Nephron progenitor cell (in vitro differentiated cells): ENCODE results near the gene BANP.

ENCODE experiments used
- DNase-seq: peaks from one replicate; pipeline ENCODE4 v3.0.0; 2021
- H3K27ac Mint-ChIP-seq: 2 replicates; pipeline ENCODE4 v1.8.0; 2021; ENCODE audit warnings: mild to moderate bottlenecking, moderate library complexity, mixed read lengths
- H3K27me3 Mint-ChIP-seq: 2 replicates; pipeline ENCODE4 v1.8.0; 2021; ENCODE audit warnings: mild to moderate bottlenecking, low read depth, mixed read lengths; ENCODE audit not compliant: poor library complexity
- H3K36me3 Mint-ChIP-seq: 2 replicates; pipeline ENCODE4 v1.8.0; 2021; ENCODE audit warnings: low read depth, mixed read lengths
- H3K4me1 Mint-ChIP-seq: 2 replicates; pipeline ENCODE4 v1.8.0; 2021; ENCODE audit warnings: mixed read lengths
- H3K4me3 Mint-ChIP-seq: 2 replicates; pipeline ENCODE4 v1.8.0; 2021; ENCODE audit warnings: mild to moderate bottlenecking, moderate library complexity, mixed read lengths
- H3K9me3 Mint-ChIP-seq: 2 replicates; pipeline ENCODE4 v1.8.0; 2021; ENCODE audit warnings: mild to moderate bottlenecking, moderate library complexity, mixed read lengths
- CTCF ChIP-seq: fragments of 200-600 bp; sonication (generic); IDR thresholded peaks from 2 replicates; pipeline ENCODE4 v1.5.0; 2021; ENCODE audit warnings: antibody characterized with exemption

BANP gene

GRCh38 chr16:88012360-88012759 lies 61.1 kb downstream of the BANP start:
- H3K27ac Mint-ChIP-seq: no peak overlapping the region
- H3K9me3 Mint-ChIP-seq: no peaks in the 10 kb centered on the region
- no peak for TF ChIP-seq CTCF
- no peak for DNase-seq
- H3K4me3 Mint-ChIP-seq: no peak overlapping the region
- H3K27me3 Mint-ChIP-seq: no peaks in the 10 kb centered on the region
- peaks cover 43% of the 10 kb centered on the region for H3K36me3 Mint-ChIP-seq
- H3K4me1 Mint-ChIP-seq: peaks cover 52% of the 10 kb centered on the region

DNA sequence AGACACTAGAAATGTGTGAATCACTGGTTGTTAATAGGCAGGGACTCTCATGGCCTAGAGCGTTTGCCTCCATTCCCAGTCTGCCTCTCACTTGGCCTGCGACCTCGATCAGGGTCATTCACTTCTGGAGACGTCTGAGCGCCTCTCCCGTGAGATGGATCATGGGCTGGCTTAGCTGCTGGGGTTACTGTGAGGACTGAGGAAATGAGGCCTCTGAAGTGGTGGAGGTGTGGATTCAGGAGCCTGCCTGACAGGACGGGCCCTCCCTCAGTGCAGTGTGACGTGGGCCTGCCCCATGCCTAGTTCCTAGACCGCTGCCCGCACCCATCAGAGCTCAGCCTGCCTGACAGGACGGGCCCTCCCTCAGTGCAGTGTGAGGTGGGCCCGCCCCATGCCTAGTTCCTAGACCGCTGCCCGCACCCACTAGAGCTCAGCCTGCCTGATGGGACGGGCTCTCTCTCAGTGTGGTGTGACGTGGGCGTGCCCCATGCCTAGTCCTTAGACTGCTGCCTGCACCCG lies 61.9 kb downstream of the BANP start:
- no peak for TF ChIP-seq CTCF
- H3K36me3 Mint-ChIP-seq: peaks cover 35% of the 10 kb centered on the region
- peak overlapping the region; percentile 82 for H3K27ac Mint-ChIP-seq
- peak; percentile 36 for DNase-seq
- H3K9me3 Mint-ChIP-seq: no peaks in the 10 kb centered on the region
- no peak overlapping the region for H3K4me3 Mint-ChIP-seq
- H3K4me1 Mint-ChIP-seq: peaks cover 52% of the 10 kb centered on the region
- H3K27me3 Mint-ChIP-seq: peaks cover 7% of the 10 kb centered on the region

DNA sequence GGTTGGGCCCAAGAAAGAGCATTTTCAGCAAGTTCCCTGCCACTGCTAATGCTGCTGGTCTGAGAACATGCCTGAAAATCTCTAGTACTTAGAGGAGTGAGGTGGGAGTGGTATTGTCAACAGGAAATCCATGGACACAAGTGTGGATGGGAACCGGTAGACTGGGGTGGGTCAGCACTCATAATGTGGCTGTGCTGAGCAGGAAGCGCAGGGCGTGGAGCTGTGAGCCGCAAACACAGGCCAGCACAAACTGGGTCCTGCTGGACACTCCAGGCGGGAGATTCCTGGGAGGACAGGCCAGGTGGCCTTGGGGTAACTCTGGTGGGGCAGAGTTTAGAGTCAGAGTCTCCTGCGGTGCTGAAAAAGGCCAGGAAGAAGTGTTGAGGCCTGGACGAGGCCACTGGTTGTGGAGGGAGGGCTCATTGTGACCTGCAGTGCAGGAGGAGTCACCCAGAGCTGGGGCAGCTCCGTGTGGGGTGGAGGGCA lies 62.6 kb downstream of the BANP start:
- no peak for TF ChIP-seq CTCF
- Mint-ChIP-seq H3K4me3 (no peak overlapping the region), H3K27me3 (peaks cover 7% of the 10 kb centered on the region), H3K4me1 (peaks cover 54% of the 10 kb centered on the region), H3K9me3 (no peaks in the 10 kb centered on the region), H3K36me3 (peaks cover 28% of the 10 kb centered on the region), H3K27ac (peak overlapping the region; percentile 82)
- DNase-seq: no peak

GRCh38 chr16:88014252-88014781 lies 63.1 kb downstream of the BANP start:
- Mint-ChIP-seq H3K4me3 (no peak overlapping the region), H3K27me3 (peaks cover 7% of the 10 kb centered on the region), H3K36me3 (peaks cover 28% of the 10 kb centered on the region), H3K4me1 (peaks cover 59% of the 10 kb centered on the region), H3K9me3 (no peaks in the 10 kb centered on the region), H3K27ac (no peak overlapping the region)
- no peak for TF ChIP-seq CTCF
- DNase-seq: no peak

DNA sequence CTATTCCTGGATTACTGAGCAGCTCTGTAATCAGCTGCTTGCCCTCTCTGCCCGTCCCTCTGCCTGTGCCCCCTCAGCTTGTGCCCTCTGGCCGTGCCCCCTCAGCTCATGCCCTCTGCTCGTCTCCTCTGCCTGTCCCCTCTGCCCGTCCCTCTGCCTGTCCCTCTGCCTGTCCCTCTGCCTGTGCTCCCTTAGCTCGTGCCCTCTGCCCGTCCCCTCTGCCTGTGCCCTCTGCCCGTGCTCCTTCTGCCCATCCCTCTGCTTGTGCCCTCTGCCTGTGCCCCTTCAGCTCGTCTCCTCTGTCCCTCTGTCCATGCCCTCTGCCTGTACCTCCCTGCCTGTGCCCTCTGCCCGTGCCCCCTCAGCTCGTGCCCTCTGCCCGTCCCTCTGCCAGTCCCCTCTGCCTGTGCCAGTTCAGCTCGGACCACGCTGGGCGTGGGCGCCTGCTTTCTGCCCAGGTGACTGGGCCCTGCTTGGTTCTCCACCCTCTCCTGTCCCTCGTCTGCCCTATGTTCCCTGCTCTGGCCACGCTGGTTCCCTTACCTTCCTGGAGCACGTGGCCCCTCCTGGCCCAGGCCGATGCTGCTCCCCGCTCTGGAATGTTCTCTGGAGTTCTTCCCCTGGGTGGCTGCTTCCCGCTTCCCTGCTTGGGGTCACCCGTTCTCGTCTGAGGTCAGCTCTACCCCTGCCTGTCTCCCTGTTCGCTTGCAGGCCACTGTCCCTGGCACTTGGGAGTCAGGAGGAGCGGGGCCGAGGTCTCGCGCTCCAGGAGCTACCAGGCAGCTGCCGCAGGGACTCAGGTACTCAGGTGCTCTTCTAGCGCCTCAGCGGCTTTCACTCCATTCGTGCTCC lies 63.9 kb downstream of the BANP start:
- Mint-ChIP-seq H3K4me3 (no peak overlapping the region), H3K27ac (no peak overlapping the region), H3K4me1 (peaks cover 67% of the 10 kb centered on the region), H3K27me3 (peaks cover 7% of the 10 kb centered on the region), H3K9me3 (no peaks in the 10 kb centered on the region), H3K36me3 (peaks cover 21% of the 10 kb centered on the region)
- no peak for TF ChIP-seq CTCF
- DNase-seq: no peak
